Fibroblast of villous mesenchyme (primary cell): ENCODE results near the gene SF3A2. TPM values are rescaled to one million over a fixed set of nuclear protein-coding genes. Genes with fewer than 3 reads are reported as not detected.
A peak's percentile ranks its signal among the peaks of the same experiment; 100 is the strongest.

Experiments
- DNase-seq: peaks from one replicate; pipeline ENCODE4 v3.0.0-alpha.2; 2010; ENCODE audit warnings: low read depth
- H3K4me3 ChIP-seq: 2 replicates; pipeline ENCODE4 v1.5.1; 2011; ENCODE audit warnings: low read depth, mild to moderate bottlenecking, low read length
- CTCF ChIP-seq: IDR thresholded peaks from 2 replicates; pipeline ENCODE4 v1.5.1; 2012; ENCODE audit warnings: low read depth, mild to moderate bottlenecking, low read length; ENCODE audit not compliant: insufficient read depth
- total RNA-seq: library from RNA; depleted of rRNA; stranded (reverse); fragments of >200 nt; gene quantifications from 2 replicates; pipeline ENCODE4 v1.2.3, GENCODE V29; 2012

The SF3A2 gene
- total RNA-seq, 1 donor, result 24.6 TPM

- H3K4me3 ChIP-seq, result no peak overlapping the region
- no peak for TF ChIP-seq CTCF
- DNase-seq, result no peak
Observed at GRCh38 chr19:2230033-2230531, 6.5 kb upstream of the SF3A2 start.

- no peak for DNase-seq
- no peak for TF ChIP-seq CTCF
- no peak overlapping the region for H3K4me3 ChIP-seq
Observed at GRCh38 chr19:2230807-2231533, 5.7 kb upstream of the SF3A2 start.

- no peak overlapping the region for H3K4me3 ChIP-seq
- no peak for DNase-seq
- TF ChIP-seq CTCF, result no peak
Observed at GRCh38 chr19:2231621-2232221, 4.9 kb upstream of the SF3A2 start.

GRCh38 chr19:2232286-2233151, 4.1 kb upstream of the SF3A2 start:
- no peak for DNase-seq
- H3K4me3 ChIP-seq, result no peak overlapping the region
- no peak for TF ChIP-seq CTCF

- no peak for DNase-seq
- no peak overlapping the region for H3K4me3 ChIP-seq
- no peak for TF ChIP-seq CTCF
Observed at GRCh38 chr19:2233601-2234280, 2.9 kb upstream of the SF3A2 start.

- DNase-seq, result no peak
- peak overlapping the region; percentile 80 for H3K4me3 ChIP-seq
- no peak for TF ChIP-seq CTCF
Observed at GRCh38 chr19:2234996-2235380, 1.6 kb upstream of the SF3A2 start.
